Measurements from ENCODE around the gene ZNF488.
"Not testable (repeated sequence)": the region's sequence is repeated elsewhere in the genome, so short reads cannot be mapped to it uniquely, and the experiment has no call there.

Gene ZNF488

GRCh38 chr10:47384148-47384921 is at the start of gene ZNF488:
Gene ZNF488 (minus strand): TSS chr10:47384293. CDS start chr10:47368829, 15,464 bp downstream.
- peak; percentile 90 for DNase-seq

- DNase-seq, result no peak
Measured at GRCh38 chr10:47425813-47426419, 41.8 kb upstream of the ZNF488 start.

- no peak for DNase-seq
Measured at GRCh38 chr10:47424231-47424630, 40.1 kb upstream of the ZNF488 start.

GRCh38 chr10:47423476-47423875 is 39.4 kb upstream of the ZNF488 start:
- DNase-seq, result no peak

- no peak for DNase-seq
Measured at GRCh38 chr10:47421057-47421952, 37.2 kb upstream of the ZNF488 start.

- no peak for DNase-seq
Measured at GRCh38 chr10:47420305-47421056, 36.4 kb upstream of the ZNF488 start.

- no peak for DNase-seq
Measured at GRCh38 chr10:47419421-47419820, 35.3 kb upstream of the ZNF488 start.

- no peak for DNase-seq
Measured at GRCh38 chr10:47418966-47419365, 34.9 kb upstream of the ZNF488 start.

GRCh38 chr10:47418321-47418720 is 34.2 kb upstream of the ZNF488 start:
- no peak for DNase-seq

- not testable (repeated sequence) for DNase-seq
Measured at GRCh38 chr10:47416305-47417218, 32.5 kb upstream of the ZNF488 start.

- DNase-seq, result no peak
Measured at GRCh38 chr10:47415520-47416304, 31.6 kb upstream of the ZNF488 start.

- DNase-seq, result no peak
Measured at GRCh38 chr10:47414752-47415519, 30.8 kb upstream of the ZNF488 start.

GRCh38 chr10:47414227-47414592 is 30.1 kb upstream of the ZNF488 start:
- no peak for DNase-seq

GRCh38 chr10:47413531-47414226 is 29.6 kb upstream of the ZNF488 start:
- no peak for DNase-seq

- no peak for DNase-seq
Measured at GRCh38 chr10:47412869-47413268, 28.8 kb upstream of the ZNF488 start.

- DNase-seq, result no peak
Measured at GRCh38 chr10:47412177-47412730, 28.2 kb upstream of the ZNF488 start.

- DNase-seq, result no peak
Measured at GRCh38 chr10:47410862-47411261, 26.8 kb upstream of the ZNF488 start.

- DNase-seq, result no peak
Measured at GRCh38 chr10:47410271-47410670, 26.2 kb upstream of the ZNF488 start.

GRCh38 chr10:47409866-47410256 is 25.8 kb upstream of the ZNF488 start:
- DNase-seq, result no peak
